WTC11 (cell line): ENCODE measurements around the gene CC2D1A.

ENCODE experiments used
- CBFB ChIP-seq: sonication (generic); formaldehyde crosslinking; IDR thresholded peaks from 2 replicates; pipeline ENCODE4 v1.8.1; 2022; ENCODE audit warnings: mild to moderate bottlenecking, low read depth, missing genetic modification reagents
- CREB1 ChIP-seq: sonication (generic); formaldehyde crosslinking; IDR thresholded peaks from 2 replicates; pipeline ENCODE4 v1.8.0; 2023; ENCODE audit warnings: mild to moderate bottlenecking, missing genetic modification reagents
- ELF4 ChIP-seq: sonication (generic); formaldehyde crosslinking; IDR thresholded peaks from 2 replicates; pipeline ENCODE4 v1.8.1; 2022; ENCODE audit warnings: low read depth, mild to moderate bottlenecking, moderate library complexity, missing genetic modification reagents
- FOXP1 ChIP-seq: sonication (generic); formaldehyde crosslinking; IDR thresholded peaks from 2 replicates; pipeline ENCODE4 v1.8.0; 2022; ENCODE audit warnings: missing genetic modification reagents, mild to moderate bottlenecking, moderate library complexity, borderline replicate concordance
- JUN ChIP-seq: sonication (generic); formaldehyde crosslinking; IDR thresholded peaks from 2 replicates; pipeline ENCODE4 v1.8.0; 2023; ENCODE audit warnings: mild to moderate bottlenecking, missing genetic modification reagents
- NFYB ChIP-seq: sonication (generic); formaldehyde crosslinking; conservative IDR thresholded peaks from 2 replicates; pipeline ENCODE4 v1.8.0; 2022; ENCODE audit warnings: low read depth, missing genetic modification reagents
- SP1 ChIP-seq: sonication (generic); formaldehyde crosslinking; conservative IDR thresholded peaks from 2 replicates; pipeline ENCODE4 v1.8.1; 2022; ENCODE audit warnings: missing genetic modification reagents
- ZNF219 ChIP-seq: sonication (generic); formaldehyde crosslinking; IDR thresholded peaks from 2 replicates; pipeline ENCODE4 v1.8.0; 2023; ENCODE audit warnings: missing genetic modification reagents, mild to moderate bottlenecking, borderline replicate concordance
- TF ChIP-seq, protein P1 (sequence below): fragments of 200-600 bp; IDR thresholded peaks from 2 replicates; pipeline ENCODE4 v1.8.0; 2022; ENCODE audit warnings: antibody characterized with exemption
- TF ChIP-seq, protein P2 (sequence below): sonication (generic); formaldehyde crosslinking; IDR thresholded peaks from 2 replicates; pipeline ENCODE4 v1.8.1; 2022; ENCODE audit warnings: low read depth, mild to moderate bottlenecking, moderate library complexity, missing genetic modification reagents, borderline replicate concordance
- TF ChIP-seq, protein P3 (sequence below): sonication (generic); formaldehyde crosslinking; IDR thresholded peaks from 2 replicates; pipeline ENCODE4 v1.8.1; 2022; ENCODE audit warnings: low read depth, missing genetic modification reagents, borderline replicate concordance
- TF ChIP-seq, protein P4 (sequence below): sonication (generic); formaldehyde crosslinking; IDR thresholded peaks from 2 replicates; pipeline ENCODE4 v1.8.0; 2023; ENCODE audit warnings: missing genetic modification reagents
- TF ChIP-seq, protein P5 (sequence below): fragments of 250-450 bp; sonication (Bioruptor Pico); IDR thresholded peaks from 2 replicates; pipeline ENCODE4 v2.1.2; 2022; ENCODE audit warnings: mild to moderate bottlenecking, moderate library complexity
- TF ChIP-seq, protein P6 (sequence below): sonication (generic); formaldehyde crosslinking; IDR thresholded peaks from 2 replicates; pipeline ENCODE4 v1.8.0; 2022; ENCODE audit warnings: mild to moderate bottlenecking, missing genetic modification reagents

DNA sequence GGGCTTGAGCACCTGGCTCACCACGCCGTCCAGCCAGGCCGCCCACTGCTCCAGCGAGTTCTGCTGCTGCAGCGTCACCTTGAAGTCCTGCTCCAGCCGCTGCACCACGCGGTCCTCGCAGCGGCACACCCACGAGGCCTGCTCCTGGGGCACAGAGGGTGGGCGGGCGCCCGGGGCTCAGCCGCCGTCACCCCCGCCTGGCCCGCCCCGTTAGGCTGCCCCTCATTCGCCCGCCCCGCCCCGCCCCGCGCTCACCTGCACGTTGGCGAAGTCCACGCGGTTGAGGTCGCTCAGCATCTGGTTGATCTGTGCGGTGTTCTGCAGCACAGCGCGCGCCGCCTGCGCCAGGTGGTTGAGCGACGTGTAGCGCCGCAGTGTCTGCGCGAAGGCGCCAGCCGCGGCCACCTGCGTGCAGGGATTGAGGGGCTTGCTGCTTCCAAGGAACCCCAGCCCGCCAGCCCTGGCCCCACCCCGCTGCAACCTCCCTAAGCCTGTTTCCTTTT, 57.7 kb downstream of the CC2D1A start:
- TF ChIP-seq, protein P1, sequence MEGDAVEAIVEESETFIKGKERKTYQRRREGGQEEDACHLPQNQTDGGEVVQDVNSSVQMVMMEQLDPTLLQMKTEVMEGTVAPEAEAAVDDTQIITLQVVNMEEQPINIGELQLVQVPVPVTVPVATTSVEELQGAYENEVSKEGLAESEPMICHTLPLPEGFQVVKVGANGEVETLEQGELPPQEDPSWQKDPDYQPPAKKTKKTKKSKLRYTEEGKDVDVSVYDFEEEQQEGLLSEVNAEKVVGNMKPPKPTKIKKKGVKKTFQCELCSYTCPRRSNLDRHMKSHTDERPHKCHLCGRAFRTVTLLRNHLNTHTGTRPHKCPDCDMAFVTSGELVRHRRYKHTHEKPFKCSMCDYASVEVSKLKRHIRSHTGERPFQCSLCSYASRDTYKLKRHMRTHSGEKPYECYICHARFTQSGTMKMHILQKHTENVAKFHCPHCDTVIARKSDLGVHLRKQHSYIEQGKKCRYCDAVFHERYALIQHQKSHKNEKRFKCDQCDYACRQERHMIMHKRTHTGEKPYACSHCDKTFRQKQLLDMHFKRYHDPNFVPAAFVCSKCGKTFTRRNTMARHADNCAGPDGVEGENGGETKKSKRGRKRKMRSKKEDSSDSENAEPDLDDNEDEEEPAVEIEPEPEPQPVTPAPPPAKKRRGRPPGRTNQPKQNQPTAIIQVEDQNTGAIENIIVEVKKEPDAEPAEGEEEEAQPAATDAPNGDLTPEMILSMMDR, result no peak
- TF ChIP-seq, protein P2, sequence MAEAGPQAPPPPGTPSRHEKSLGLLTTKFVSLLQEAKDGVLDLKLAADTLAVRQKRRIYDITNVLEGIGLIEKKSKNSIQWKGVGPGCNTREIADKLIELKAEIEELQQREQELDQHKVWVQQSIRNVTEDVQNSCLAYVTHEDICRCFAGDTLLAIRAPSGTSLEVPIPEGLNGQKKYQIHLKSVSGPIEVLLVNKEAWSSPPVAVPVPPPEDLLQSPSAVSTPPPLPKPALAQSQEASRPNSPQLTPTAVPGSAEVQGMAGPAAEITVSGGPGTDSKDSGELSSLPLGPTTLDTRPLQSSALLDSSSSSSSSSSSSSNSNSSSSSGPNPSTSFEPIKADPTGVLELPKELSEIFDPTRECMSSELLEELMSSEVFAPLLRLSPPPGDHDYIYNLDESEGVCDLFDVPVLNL (CRISPR knock-in tag), result no peak
- TF ChIP-seq, protein P3, sequence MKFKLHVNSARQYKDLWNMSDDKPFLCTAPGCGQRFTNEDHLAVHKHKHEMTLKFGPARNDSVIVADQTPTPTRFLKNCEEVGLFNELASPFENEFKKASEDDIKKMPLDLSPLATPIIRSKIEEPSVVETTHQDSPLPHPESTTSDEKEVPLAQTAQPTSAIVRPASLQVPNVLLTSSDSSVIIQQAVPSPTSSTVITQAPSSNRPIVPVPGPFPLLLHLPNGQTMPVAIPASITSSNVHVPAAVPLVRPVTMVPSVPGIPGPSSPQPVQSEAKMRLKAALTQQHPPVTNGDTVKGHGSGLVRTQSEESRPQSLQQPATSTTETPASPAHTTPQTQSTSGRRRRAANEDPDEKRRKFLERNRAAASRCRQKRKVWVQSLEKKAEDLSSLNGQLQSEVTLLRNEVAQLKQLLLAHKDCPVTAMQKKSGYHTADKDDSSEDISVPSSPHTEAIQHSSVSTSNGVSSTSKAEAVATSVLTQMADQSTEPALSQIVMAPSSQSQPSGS, result no peak
- TF ChIP-seq ZNF219, result no peak
- TF ChIP-seq ELF4 (CRISPR knock-in tag), result no peak
- no peak for TF ChIP-seq FOXP1 (CRISPR knock-in tag)
- TF ChIP-seq, protein P4, sequence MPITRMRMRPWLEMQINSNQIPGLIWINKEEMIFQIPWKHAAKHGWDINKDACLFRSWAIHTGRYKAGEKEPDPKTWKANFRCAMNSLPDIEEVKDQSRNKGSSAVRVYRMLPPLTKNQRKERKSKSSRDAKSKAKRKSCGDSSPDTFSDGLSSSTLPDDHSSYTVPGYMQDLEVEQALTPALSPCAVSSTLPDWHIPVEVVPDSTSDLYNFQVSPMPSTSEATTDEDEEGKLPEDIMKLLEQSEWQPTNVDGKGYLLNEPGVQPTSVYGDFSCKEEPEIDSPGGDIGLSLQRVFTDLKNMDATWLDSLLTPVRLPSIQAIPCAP (CRISPR knock-in tag), result no peak
- TF ChIP-seq, protein P5, sequence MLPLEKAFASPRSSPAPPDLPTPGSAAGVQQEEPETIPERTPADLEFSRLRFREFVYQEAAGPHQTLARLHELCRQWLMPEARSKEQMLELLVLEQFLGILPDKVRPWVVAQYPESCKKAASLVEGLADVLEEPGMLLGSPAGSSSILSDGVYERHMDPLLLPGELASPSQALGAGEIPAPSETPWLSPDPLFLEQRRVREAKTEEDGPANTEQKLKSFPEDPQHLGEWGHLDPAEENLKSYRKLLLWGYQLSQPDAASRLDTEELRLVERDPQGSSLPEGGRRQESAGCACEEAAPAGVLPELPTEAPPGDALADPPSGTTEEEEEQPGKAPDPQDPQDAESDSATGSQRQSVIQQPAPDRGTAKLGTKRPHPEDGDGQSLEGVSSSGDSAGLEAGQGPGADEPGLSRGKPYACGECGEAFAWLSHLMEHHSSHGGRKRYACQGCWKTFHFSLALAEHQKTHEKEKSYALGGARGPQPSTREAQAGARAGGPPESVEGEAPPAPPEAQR (CRISPR knock-in tag), result no peak
- no peak; the same call in 1 of the 2 replicates for TF ChIP-seq NFYB
- TF ChIP-seq SP1 (CRISPR knock-in tag), result no peak
- no peak for TF ChIP-seq CREB1 (CRISPR knock-in tag)
- no peak for TF ChIP-seq JUN (CRISPR knock-in tag)
- TF ChIP-seq CBFB, result no peak
- TF ChIP-seq, protein P6, sequence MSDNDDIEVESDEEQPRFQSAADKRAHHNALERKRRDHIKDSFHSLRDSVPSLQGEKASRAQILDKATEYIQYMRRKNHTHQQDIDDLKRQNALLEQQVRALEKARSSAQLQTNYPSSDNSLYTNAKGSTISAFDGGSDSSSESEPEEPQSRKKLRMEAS, result no peak; the same call in 1 of the 2 replicates
